CD4-positive, alpha-beta T cell treated with Interleukin-17A for 4 hours (primary cell): ENCODE results near the gene NMNAT1.
"Not testable (repeated sequence)": the region's sequence is repeated elsewhere in the genome, so short reads cannot be mapped to it uniquely, and the experiment has no call there.

Experiments used
- DNase-seq: peaks from one replicate; pipeline ENCODE4 v3.0.0-alpha.2; 2020; ENCODE audit warnings: mixed read lengths

NMNAT1 gene

DNA sequence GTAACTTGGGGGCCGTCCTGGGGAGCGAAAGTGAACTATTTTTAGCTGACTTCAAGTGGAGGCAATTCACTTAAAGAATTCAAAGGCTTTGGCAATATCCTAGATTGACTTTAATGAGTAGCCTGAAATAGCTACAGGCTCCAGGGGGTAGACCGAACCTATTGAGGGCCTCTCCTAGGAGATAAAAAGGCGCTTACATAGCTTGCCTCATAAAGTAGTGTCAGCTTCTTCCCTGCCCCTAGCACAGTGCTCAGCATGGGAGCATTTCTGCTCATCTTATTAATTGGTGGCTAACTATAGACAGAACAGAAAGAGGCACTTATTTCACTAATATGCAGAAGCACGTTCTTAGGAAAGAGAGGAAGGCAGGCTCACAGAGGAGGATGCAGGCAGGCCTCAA lies 20.9 kb upstream of the NMNAT1 start:
- DNase-seq: no peak

DNA sequence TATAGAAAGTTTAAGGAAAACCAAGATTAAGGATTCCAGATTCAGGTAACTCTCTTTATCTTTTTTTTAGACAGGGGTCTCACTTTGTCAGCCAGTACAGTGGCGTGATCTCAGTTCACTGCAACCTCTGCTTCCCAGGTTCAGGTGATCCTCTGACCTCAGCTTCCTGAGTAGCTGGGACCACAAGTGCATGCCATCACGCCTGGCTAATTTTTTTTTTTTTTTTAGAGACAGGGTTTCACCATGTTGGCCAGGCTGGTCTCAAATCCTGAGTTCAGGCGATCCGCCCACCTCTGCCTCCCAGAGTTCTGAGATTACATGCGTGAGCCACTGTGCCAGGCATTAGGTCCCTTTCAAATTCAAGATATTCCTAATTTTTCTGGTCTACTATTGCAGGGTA lies 16.0 kb upstream of the NMNAT1 start:
- DNase-seq: no peak

DNA sequence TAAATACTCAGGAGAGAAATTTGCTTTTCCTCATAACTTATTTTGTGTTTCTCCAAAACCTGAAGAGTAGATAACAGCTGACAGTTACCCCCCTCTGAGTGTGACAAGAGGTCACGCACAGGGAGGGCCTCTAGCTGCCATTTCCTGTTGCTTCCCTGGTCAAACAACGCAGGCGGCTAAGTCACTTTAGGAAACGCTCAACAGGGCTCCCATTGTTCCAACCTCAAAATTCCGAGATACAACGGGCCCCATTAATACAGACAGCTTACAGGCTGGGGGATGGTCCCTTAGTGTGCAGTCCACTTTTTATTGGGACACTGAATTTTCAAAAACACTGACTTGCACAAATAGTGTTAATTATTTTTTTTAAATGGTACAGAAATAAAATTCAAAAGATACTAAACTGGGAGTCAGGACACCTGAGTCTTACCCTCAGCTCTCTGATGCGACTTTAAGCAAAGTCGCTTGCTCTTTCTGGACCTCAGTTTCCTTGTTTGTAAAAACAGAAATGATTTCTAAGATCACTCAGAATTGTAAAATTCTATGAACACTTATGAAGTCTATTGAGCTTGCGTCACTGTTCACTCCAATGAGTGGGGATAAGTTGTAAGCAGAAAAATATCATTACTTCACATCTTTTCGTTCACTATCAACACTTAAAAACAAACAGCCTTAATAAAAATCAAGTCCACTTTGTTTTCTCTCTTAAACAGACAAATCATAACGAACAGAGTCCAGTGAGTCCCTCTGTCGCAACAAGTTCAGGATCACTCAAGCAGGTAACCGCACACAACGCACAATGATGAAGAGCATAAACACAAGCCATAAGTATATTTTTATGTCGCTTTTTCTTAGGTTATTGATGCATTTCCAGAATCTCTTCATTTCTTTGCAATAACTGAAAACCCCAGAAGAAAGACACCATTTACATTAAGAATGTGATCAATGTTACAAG lies 13.6 kb upstream of the NMNAT1 start:
- no peak for DNase-seq

DNA sequence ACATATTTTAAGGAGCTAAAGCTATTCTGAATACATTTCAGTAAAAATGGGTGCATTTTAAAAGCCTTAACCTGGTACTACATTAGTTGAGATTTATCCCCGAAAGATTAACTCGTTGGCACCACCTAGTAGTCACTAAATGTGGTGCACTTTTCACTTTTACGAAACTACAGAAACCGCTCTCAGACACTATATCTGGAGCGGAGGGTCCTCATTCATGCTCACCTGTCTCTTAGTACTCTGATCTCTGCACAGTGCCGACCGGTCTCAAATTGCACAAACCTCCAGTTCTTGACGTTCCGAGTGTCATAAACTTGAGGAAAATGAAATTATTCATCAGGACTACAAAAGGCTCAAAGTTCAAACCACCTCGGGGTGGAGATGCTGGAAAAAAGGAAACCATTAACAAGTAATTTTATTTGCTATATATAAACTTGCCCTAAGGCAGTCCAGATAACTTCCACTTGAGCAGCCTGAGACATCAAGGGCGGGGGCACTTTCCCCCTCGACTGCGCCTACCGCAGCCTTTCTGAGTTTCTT lies 806 bp upstream of the NMNAT1 start:
- peak; percentile 12 for DNase-seq

DNA sequence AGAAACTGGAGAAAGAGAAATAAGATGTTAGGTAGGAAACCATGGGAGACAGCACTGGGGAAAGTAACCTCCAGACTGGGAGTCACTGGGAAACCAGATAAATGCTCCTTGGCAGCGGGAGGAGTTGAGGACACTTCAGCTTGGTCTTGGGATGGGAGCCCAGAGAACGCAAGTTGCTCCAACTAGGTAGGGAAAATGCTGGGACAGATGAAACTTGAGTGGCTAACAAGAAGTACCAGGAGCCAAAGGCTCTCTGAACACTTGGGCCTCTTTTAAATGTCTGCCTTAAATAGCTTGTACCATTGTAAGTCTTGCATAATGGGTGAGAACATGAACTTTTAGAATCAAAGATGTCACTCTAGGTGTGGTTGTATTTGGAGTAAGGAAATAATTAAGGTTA lies 3.0 kb downstream of the NMNAT1 start:
- no peak for DNase-seq

GRCh38 chr1:9957726-9958125 lies 14.5 kb downstream of the NMNAT1 start:
- no peak for DNase-seq

GRCh38 chr1:9960011-9960410 lies 16.7 kb downstream of the NMNAT1 start:
- DNase-seq: no peak

DNA sequence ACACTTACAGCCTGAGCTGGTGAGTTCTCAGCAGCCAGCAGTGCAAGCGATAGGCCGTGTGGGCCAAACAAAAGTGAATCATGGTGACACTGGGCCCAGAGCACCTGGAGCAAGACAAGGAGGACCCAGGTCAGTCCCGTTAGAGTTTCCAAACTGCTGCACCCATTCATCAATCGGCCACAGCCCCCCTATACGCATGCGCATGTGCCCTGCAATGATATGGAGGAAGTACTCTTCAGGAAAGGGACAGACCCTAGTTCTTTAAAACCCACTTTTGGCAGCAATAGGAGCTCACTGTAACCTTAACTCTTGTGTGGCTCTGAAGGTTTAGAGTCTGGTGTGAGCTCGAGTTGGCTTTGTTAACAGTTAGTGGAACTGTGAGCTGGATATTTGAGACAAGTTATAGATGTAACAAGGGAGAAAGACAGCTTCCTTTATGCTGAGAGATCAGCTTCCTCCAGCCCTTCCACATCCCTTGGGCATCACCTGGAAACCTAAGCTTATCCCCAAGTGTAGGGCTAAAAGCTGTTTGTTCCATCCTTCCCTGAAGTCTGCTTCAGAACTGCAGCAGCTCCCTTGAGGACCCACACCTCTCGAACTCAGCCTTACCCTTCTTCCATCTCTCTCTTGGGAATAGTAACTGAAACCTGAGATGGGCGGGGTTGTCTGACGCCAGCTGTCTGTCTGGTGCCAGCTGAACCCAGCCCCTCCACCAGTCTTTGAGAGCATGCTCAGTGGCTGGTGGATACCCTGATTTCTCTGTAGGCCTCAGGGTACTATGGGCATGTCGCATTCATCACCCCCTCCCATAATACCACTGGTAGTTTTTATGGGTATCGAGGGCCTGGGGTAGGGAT lies 17.7 kb downstream of the NMNAT1 start:
- DNase-seq: no peak

DNA sequence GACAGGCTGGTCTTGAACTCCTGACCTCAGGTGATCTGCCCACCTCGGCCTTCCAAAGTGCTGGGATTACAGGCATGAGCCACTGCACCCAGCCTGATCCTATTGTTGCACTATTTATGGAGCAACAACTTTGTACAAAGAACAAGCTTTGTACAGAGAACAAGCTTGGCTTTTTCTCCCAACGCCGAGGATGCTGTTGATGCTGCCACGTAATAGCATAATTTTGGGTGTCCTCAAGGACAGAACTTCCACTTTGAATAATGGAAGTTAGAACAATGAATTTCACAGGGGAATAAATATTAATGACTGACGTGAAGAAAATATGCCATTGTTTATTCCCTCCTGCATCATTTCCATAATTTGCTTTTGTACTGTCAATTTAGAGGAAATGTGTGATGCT lies 41.0 kb downstream of the NMNAT1 start:
- no peak for DNase-seq

- no peak for DNase-seq
These were observed 41.7 kb downstream of the NMNAT1 start for GRCh38 chr1:9985001-9985400.

- DNase-seq: no peak
These were observed 46.5 kb downstream of the NMNAT1 start for GRCh38 chr1:9989773-9990172.

GRCh38 chr1:9990944-9991343 lies 47.7 kb downstream of the NMNAT1 start:
- DNase-seq: no peak

- DNase-seq: no peak
These were observed 49.6 kb downstream of the NMNAT1 start for GRCh38 chr1:9992910-9993309.

GRCh38 chr1:9993561-9994075 lies 50.3 kb downstream of the NMNAT1 start:
- DNase-seq: no peak

DNA sequence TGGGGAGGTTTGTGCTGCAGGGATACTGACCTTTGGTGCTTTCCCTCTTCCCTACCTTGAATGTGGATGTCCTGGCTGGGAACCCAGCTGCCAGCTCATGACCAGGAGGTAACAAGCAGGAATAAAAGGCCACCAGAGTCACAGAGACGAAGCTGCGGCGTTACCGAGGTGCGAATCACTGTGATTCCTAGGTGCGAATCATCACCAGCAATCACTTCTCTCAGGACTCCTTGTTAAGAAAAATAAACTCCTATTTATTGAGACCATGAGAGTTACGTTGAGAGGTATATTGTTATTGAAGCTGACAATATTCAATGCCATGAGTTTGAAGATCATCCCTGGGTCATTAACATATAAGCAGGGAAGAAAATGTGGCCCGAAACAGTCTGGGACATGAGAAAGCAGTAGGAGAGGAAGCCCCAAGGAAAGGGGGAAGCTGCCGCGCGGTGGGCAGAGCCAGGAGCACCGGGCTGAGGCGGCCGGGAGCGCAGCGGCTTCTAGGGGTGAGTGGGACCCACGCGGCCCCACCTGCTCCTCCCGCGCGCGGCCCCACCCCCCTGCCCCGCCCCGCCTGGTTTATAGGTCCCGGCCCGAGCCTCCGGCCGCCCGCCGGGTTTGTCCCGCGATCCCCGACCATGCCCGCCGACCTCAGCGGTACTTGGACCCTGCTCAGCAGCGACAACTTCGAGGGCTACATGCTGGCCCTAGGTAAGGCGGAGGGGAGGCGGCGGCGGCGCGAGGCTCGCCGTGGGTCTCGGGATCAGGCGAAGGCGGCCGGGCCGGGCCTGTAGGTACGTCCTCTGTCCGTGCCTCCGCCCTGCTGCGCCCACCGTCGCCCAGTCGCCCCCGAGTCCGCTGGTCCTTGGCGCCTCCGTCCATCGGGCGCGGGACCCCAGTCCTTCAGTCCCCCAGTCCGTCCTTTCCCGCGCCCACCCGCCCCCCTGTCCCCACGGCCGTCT lies 53.6 kb downstream of the NMNAT1 start, which contains the start of gene RBP7:
RBP7 (plus strand) TSS at position 605 of the 959 bp plus-strand sequence; CDS start at position 636, 31 bp downstream.
- DNase-seq: peak; percentile 27

- DNase-seq: no peak
These were observed 57.9 kb downstream of the NMNAT1 start for GRCh38 chr1:10001016-10001665.

DNA sequence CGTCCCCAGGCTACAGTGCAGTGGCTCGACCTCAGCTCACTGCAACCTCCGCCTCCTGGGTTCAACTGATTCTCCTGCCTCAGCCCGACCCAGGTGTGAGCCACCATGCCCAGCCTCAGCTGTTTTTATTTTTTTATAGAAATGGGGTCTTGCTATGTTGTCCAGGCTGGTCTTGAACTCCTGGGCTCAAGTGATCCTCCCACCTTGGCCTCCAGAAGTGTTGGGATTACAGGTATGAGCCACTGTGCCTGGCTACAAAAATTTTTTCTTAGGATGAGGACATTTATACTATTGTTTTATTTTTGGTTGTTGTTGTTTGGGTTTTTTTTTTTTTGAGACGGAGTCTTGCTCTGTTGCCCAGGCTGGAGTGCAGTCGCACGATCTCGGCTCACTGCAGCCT lies 62.0 kb downstream of the NMNAT1 start:
- not testable (repeated sequence) for DNase-seq

- no peak for DNase-seq
These were observed 63.9 kb downstream of the NMNAT1 start for GRCh38 chr1:10007169-10007568.

GRCh38 chr1:10014016-10014415 lies 70.7 kb downstream of the NMNAT1 start:
- no peak for DNase-seq

GRCh38 chr1:10019561-10019960 lies 76.3 kb downstream of the NMNAT1 start:
- DNase-seq: no peak

DNA sequence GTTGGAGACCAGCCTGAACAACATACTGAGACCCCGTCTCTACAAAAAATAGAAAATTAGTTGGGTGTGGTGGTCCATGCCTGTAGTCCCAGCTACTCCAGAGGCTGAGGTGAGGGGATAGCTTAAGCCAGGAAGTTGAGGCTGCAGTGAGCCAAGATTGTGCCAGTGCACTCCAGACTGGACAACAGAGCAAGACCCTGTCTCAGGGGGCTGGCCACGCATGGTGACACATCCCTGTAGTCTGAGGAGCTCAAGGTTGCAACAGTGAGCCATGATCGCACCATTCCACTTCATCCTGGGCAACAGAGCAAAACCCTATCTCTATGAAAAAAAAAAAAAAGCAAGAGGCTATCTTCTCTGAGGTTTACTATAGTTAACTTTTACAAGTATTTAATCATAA lies 76.8 kb downstream of the NMNAT1 start:
- no peak for DNase-seq
